DOHH2 (cell line): ENCODE measurements around the gene RNGTT.

Experiments
- H3F3A ChIP-seq: fragments of 200-600 bp; sonication (generic), shearing (Covaris generic); 2 replicates; pipeline ENCODE4 v1.6.0; 2016; ENCODE audit warnings: antibody characterized with exemption, mild to moderate bottlenecking; ENCODE audit not compliant: control insufficient read depth, insufficient read depth
- H3K27ac ChIP-seq: fragments of 200-600 bp; sonication (generic); 2 replicates; pipeline ENCODE4 v1.5.1; 2014; ENCODE audit warnings: low read depth, mild to moderate bottlenecking, low read length, moderate library complexity
- H3K27me3 ChIP-seq: fragments of 200-600 bp; sonication (generic); 2 replicates; pipeline ENCODE4 v1.6.1; 2014; ENCODE audit warnings: mild to moderate bottlenecking, low read length, mixed read lengths; ENCODE audit not compliant: control insufficient read depth
- H3K36me3 ChIP-seq: fragments of 200-600 bp; sonication (generic); 2 replicates; pipeline ENCODE4 v1.6.1; 2014; ENCODE audit warnings: mild to moderate bottlenecking, low read length, moderate library complexity, mixed read lengths; ENCODE audit not compliant: control insufficient read depth
- H3K4me1 ChIP-seq: fragments of 200-600 bp; sonication (generic); 2 replicates; pipeline ENCODE4 v1.6.1; 2014; ENCODE audit warnings: mild to moderate bottlenecking, low read length, mixed read lengths; ENCODE audit not compliant: control insufficient read depth
- H3K4me2 ChIP-seq: fragments of 200-600 bp; sonication (generic); 2 replicates; pipeline ENCODE4 v1.6.0; 2014; ENCODE audit warnings: mild to moderate bottlenecking, low read length, moderate library complexity
- H3K4me3 ChIP-seq: fragments of 200-600 bp; sonication (generic); 2 replicates; pipeline ENCODE4 v1.5.1; 2014; ENCODE audit warnings: mild to moderate bottlenecking, low read length, mixed read lengths
- H3K79me2 ChIP-seq: fragments of 200-600 bp; sonication (generic); 2 replicates; pipeline ENCODE4 v1.6.1; 2014; ENCODE audit warnings: mild to moderate bottlenecking, low read length, mixed read lengths; ENCODE audit not compliant: control insufficient read depth
- H3K9me2 ChIP-seq: fragments of 200-600 bp; sonication (generic); replicated peaks from 2 replicates; pipeline ENCODE4 v1.6.1; 2014; ENCODE audit warnings: mild to moderate bottlenecking, low read length, mixed read lengths; ENCODE audit not compliant: control insufficient read depth
- H3K9me3 ChIP-seq: fragments of 200-600 bp; sonication (generic); 2 replicates; pipeline ENCODE4 v1.6.1; 2014; ENCODE audit warnings: antibody characterized with exemption, low read length, mixed read lengths; ENCODE audit not compliant: control insufficient read depth, insufficient read depth
- H4K20me1 ChIP-seq: fragments of 200-600 bp; sonication (generic); 2 replicates; pipeline ENCODE4 v1.6.0; 2014; ENCODE audit warnings: low read depth, mild to moderate bottlenecking, antibody characterized with exemption, low read length, moderate library complexity; ENCODE audit not compliant: control insufficient read depth, insufficient read depth
- EZH2phosphoT487 ChIP-seq: fragments of 200-600 bp; sonication (generic); IDR thresholded peaks from 2 replicates; pipeline ENCODE4 v1.6.1; 2017; ENCODE audit warnings: borderline replicate concordance, mild to moderate bottlenecking, antibody characterized with exemption, low read length, moderate library complexity, mixed read lengths
- TF ChIP-seq, protein P1 (sequence below): fragments of 200-600 bp; sonication (generic); IDR thresholded peaks from one replicate; pipeline ENCODE4 v1.5.1; 2014; ENCODE audit warnings: antibody characterized with exemption, mild to moderate bottlenecking, low read depth, low read length; ENCODE audit not compliant: poor library complexity, severe bottlenecking

RNGTT gene

DNA sequence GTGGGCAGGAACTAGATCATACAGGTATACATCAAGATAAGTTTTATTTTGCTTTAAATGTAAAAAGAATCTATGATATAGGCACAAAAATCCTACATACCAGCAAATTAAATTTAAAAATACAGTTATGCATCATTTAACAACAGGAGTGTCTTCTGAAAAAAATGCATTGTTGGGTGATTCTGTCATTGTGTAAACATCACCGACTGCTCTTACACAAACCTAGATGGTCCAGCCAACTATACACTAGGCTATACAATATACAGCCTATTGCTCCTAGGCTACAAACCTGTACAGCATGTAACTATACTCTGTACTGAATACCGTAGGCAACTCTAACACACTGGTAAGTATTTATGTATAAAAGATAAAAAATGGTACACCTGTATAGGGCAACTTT lies 139.4 kb downstream of the RNGTT start:
- Histone ChIP-seq H3K36me3 (peaks cover 3% of the 10 kb centered on the region), H3F3A (peaks cover 3% of the 10 kb centered on the region; the same call in 1 of the 2 replicates), H3K4me1 (no peaks in the 10 kb centered on the region), H3K9me2 (no peaks in the 10 kb centered on the region), H3K4me3 (no peak overlapping the region), H3K79me2 (peaks cover 4% of the 10 kb centered on the region; the same call in 1 of the 2 replicates), H3K9me3 (no peaks in the 10 kb centered on the region), H3K27ac (no peak overlapping the region), H3K4me2 (no peak overlapping the region), H3K27me3 (no peaks in the 10 kb centered on the region), H4K20me1 (no peaks in the 10 kb centered on the region)
- no peak for TF ChIP-seq EZH2phosphoT487
- TF ChIP-seq, protein P1, sequence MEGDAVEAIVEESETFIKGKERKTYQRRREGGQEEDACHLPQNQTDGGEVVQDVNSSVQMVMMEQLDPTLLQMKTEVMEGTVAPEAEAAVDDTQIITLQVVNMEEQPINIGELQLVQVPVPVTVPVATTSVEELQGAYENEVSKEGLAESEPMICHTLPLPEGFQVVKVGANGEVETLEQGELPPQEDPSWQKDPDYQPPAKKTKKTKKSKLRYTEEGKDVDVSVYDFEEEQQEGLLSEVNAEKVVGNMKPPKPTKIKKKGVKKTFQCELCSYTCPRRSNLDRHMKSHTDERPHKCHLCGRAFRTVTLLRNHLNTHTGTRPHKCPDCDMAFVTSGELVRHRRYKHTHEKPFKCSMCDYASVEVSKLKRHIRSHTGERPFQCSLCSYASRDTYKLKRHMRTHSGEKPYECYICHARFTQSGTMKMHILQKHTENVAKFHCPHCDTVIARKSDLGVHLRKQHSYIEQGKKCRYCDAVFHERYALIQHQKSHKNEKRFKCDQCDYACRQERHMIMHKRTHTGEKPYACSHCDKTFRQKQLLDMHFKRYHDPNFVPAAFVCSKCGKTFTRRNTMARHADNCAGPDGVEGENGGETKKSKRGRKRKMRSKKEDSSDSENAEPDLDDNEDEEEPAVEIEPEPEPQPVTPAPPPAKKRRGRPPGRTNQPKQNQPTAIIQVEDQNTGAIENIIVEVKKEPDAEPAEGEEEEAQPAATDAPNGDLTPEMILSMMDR: no peak

DNA sequence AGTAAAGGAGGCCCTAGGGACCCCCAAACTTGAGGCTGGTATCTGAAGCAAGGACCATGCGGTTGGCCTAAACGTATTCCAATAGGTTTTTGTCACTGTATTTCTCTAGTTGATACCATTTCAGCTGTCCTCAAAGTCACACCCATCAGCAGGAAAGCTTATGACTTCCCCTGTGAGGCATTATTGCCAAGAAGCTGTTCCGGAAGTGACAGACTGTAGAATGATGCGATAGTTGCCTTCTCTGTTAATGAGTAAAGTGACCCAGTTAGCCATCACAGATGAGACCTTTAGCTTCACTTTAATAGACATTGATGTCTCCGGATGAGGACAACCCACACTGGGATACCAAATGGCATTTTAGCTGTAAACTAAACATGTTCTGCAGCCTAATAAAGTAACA lies 147.9 kb downstream of the RNGTT start:
- no peaks in the 10 kb centered on the region for H3K27me3 ChIP-seq
- no peaks in the 10 kb centered on the region for H4K20me1 ChIP-seq
- H3K9me3 ChIP-seq: no peaks in the 10 kb centered on the region
- TF ChIP-seq, protein P1: no peak
- H3K36me3 ChIP-seq: no peaks in the 10 kb centered on the region
- no peak overlapping the region for H3K27ac ChIP-seq
- no peak overlapping the region for H3K4me2 ChIP-seq
- H3K4me3 ChIP-seq: no peak overlapping the region
- H3K9me2 ChIP-seq: no peaks in the 10 kb centered on the region
- no peaks in the 10 kb centered on the region for H3F3A ChIP-seq
- H3K4me1 ChIP-seq: no peaks in the 10 kb centered on the region
- peaks cover 4% of the 10 kb centered on the region; the same call in 1 of the 2 replicates for H3K79me2 ChIP-seq

DNA sequence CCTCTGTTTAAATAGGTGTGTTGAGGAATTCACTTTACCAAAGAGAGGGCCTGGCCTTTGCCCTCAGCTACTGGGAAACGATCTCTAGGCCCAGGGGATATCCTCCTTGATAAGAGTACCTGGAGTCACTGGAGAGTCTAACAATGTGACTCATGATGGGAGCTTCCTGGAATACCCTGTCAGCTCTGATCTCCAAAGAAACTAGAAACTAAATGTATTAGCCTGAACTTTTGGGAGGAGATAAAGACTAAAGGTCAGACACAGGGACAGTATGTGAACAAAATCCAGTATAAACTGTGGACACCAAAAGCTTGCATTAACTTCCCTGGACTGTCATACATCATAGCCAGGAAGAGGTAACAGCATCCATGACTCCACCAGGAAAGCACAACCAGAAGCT lies 148.5 kb downstream of the RNGTT start:
- Histone ChIP-seq H3K36me3 (no peaks in the 10 kb centered on the region), H4K20me1 (no peaks in the 10 kb centered on the region), H3K9me3 (no peaks in the 10 kb centered on the region), H3F3A (no peaks in the 10 kb centered on the region), H3K27ac (no peak overlapping the region), H3K79me2 (peaks cover 4% of the 10 kb centered on the region; the same call in 1 of the 2 replicates), H3K9me2 (no peaks in the 10 kb centered on the region), H3K4me1 (no peaks in the 10 kb centered on the region), H3K4me2 (no peak overlapping the region), H3K4me3 (no peak overlapping the region), H3K27me3 (no peaks in the 10 kb centered on the region)
- no peak for TF ChIP-seq EZH2phosphoT487
- TF ChIP-seq, protein P1: no peak

DNA sequence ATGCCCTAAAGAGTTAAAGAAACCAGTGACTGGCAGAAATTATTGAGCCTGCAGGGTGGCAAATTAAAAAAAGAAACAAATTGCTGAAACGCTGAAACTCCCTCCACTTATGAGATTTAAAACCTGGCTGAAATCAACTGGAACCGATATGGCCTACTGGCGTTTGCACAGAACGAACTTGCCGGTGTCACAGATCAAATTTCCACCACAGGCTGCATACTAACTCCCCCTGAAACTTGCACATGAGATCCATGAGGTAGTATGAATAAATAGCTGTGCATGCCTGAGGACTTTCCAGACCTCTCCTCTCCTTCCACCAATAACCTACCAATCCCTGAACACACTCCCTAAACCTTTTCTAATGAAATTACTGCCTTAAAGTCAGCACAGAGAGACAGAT lies 150.4 kb downstream of the RNGTT start:
- Histone ChIP-seq H3K36me3 (no peaks in the 10 kb centered on the region), H4K20me1 (no peaks in the 10 kb centered on the region), H3K9me2 (no peaks in the 10 kb centered on the region), H3K4me1 (no peaks in the 10 kb centered on the region), H3F3A (no peaks in the 10 kb centered on the region), H3K27me3 (no peaks in the 10 kb centered on the region), H3K27ac (no peak overlapping the region), H3K79me2 (no peaks in the 10 kb centered on the region), H3K4me2 (no peak overlapping the region), H3K9me3 (no peaks in the 10 kb centered on the region), H3K4me3 (no peak overlapping the region)
- no peak for TF ChIP-seq EZH2phosphoT487
- TF ChIP-seq, protein P1: no peak
